ENCODE data around the gene CPOX. TPM values are rescaled to one million over a fixed set of nuclear protein-coding genes. Genes with fewer than 3 reads are reported as not detected.
"Not testable (repeated sequence)": the region's sequence is repeated elsewhere in the genome, so short reads cannot be mapped to it uniquely, and the experiment has no call there.

The CPOX gene
- total RNA-seq, 1 experiment from 2014 or later, result 39.4 TPM

DNA sequence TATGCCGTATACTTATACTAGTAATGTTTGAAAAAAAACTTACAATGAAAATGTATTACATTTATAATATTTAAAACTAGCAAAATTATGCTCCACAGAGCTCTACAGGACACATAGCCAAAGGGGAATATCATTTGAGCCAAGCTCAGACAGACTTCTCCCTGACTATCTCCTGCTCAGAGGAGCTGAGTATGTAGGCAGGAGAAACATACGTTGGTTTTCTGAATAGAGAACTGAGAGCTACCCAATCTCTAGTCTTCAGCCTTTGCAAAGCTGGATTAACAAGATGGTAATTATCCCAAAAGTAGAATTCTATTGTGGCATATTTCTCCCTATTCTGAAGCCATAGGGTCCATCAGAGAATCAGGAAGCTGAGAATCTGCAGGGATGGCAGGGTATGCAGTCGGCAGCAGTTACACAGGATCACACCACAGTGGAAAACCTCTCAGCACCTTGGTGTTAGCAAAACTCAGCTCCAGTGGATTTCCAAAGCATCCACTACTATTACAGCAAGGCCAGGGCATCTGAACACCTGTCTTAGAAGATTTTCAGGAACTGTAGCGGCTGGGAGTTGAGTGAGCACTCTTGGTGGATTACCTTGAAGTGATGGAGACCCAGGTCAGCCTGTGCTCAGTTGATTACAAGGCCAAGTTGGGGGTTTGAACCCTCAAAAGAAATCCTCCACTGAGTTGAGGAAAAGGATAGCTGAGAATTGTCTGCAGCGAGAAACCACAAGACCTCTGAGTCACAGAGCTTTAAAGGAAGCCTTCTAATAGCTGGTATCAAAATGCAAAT lies 31.5 kb downstream of the CPOX start:
- no peaks in the 10 kb centered on the region for H3K36me3 ChIP-seq (replicated peaks; ENCODE audit: control insufficient read depth, insufficient read depth, low read length)
- no peaks in the 10 kb centered on the region for H3K27me3 ChIP-seq (ENCODE audit: control insufficient read depth, insufficient read depth, low read length)
- DNase-seq, result no peak
- H3K4me3 ChIP-seq (ENCODE audit: insufficient read depth, low read depth, low read length), result no peak overlapping the region

DNA sequence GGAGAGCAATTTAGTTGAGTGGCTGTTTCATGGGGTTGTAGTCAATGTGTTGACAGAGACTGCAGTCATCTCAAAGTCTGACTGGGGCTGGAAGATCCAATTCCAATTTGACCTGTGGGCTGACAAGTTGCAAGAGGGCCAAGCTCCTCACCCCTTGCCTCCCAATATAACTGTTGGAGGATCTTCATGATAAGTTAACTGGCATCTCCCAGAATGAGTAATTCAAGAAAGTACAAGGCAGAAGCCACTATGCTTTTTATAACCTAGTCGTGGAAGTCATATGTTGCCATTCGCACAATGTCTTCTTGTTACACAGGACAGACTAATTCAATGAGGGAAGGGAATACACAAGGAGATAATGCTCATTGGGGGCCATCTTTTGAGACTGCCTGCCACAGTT lies 32.5 kb downstream of the CPOX start:
- Histone ChIP-seq H3K4me3 (ENCODE audit: insufficient read depth, low read depth, low read length) (no peak overlapping the region), H3K36me3 (replicated peaks; ENCODE audit: control insufficient read depth, insufficient read depth, low read length) (no peaks in the 10 kb centered on the region), H3K27me3 (ENCODE audit: control insufficient read depth, insufficient read depth, low read length) (no peaks in the 10 kb centered on the region)
- DNase-seq, result no peak

DNA sequence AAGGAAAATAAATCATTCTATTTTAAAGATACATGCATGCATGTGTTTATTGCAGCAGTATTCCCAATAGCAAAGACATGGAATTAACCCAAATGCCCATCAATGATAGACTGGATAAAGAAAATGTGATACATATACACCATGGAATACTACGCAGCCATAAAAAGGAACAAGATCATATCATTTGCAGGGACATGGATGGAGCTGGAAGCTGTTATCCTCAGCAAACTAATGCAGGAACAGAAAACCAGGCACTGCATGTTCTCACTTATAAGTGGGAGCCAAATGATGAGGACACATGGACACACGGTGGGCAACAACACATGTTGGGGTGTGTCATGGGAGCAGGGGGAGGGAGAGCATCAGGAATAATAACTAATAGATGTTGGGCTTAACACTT lies 33.6 kb downstream of the CPOX start:
- DNase-seq; H3K4me3 ChIP-seq (ENCODE audit: insufficient read depth, low read depth, low read length); H3K27me3 ChIP-seq (ENCODE audit: control insufficient read depth, insufficient read depth, low read length); H3K36me3 ChIP-seq (replicated peaks; ENCODE audit: control insufficient read depth, insufficient read depth, low read length): not testable (repeated sequence)

DNA sequence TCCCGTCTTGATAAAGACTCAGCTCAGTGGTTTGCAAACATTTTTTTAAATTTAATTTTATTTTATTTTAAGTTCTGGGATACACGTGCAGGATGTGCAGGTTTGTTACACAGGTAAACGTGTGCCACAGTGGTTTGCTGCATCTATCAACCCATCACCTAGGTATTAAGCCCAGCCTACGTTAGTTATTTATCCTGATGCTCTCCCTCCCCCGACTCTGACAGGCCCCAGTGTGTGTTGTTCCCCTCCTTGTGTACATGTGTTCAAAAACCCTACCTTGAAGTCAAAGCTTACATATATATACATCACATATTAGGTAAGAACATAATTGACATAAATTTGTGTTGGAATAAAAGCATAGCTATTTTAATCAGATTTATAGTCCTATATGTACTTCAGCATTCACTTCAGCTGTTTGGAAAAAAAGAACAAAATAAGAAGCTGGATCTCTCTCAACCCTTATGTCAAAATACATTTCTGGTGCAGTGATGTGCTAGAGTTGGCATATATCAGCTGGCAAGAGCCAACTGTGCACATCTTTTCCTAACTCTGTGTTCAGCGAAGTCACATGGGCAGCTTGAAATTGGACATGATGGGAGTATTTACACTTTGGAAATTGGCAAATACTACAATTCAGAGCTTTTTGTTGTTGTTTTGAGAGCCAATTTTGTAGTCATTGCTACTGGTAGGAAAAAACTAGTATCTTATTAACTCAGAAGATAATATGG lies 35.1 kb downstream of the CPOX start:
- Histone ChIP-seq H3K36me3 (replicated peaks; ENCODE audit: control insufficient read depth, insufficient read depth, low read length) (no peaks in the 10 kb centered on the region), H3K27me3 (ENCODE audit: control insufficient read depth, insufficient read depth, low read length) (no peaks in the 10 kb centered on the region), H3K4me3 (ENCODE audit: insufficient read depth, low read depth, low read length) (no peak overlapping the region)
- DNase-seq, result no peak

DNA sequence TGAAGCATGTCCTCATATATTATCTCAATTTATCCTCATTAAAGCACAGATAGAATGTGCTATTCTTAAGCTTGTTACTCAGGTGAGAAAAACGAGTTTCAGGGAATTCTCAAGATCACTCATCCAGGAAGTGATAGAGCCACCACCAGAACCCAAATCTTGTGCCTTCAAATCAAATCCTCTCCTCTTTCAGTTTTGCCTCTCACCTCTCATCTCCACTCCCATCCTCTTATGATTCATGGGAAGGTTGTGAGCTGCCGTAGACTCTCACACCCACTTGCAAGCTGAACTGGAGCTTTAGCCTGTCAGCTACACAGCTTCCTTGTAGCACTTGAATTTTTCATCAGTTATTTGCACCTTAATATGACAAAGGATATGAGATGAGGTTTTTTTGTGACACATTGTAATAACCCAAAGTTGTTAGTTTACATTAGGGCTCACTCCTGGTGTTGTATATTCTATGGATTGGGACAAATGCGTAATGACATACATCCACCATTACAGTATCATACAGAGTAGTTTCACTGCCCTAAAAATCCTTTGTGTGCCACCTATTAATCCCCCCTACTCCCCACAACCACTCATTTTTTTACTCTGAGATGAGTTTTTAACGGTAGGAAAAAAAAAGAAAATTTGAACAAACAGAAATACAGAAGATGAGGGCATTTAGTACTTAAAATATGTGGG lies 35.9 kb downstream of the CPOX start:
- DNase-seq, result no peak
- Histone ChIP-seq H3K36me3 (replicated peaks; ENCODE audit: control insufficient read depth, insufficient read depth, low read length) (no peaks in the 10 kb centered on the region), H3K4me3 (ENCODE audit: insufficient read depth, low read depth, low read length) (no peak overlapping the region)

DNA sequence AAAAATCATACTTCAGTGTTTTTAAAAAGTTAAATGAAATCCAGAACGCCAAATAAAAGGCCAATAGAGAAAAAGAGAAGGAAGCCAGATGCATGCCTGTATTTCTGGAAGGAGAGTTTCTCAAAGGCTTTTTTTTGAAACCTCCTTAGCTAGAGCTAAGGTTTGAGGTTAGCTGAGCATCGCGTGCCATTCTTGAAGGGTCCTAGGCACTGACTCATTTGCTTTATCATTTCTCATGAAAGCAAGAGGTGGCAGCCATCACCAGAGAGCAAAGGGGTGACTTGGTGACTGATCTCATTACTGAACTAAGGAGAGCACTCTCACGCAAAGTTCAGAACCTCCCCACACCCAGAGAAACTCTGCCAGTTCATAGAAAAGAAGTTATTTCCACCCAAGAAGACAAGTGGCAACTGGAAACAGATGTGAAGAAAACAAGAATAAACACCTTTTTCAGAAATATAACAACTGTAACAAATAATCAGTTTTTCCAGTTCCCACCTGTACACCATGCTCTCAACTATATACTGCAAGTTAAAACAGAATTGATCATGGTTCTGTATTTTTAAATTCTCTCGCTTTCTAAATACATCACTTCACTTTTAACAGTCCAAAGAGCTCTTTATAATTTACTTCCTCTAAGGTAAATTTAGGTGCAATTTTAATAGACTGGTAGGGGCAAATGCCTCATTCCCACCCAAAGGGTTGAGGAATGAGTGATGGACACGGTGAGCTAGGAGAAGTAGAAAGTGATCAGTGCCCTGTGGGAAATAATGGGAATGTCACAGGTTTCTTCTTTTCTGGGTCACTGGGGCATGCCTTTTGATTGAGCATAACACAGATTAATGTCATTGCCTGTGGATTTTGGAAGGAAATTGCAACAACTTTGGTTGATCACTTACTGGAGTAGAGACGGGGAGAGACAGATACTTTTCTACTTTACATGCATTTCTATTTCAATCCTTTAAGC lies 37.0 kb downstream of the CPOX start:
- Histone ChIP-seq H3K4me3 (ENCODE audit: insufficient read depth, low read depth, low read length) (no peak overlapping the region), H3K27me3 (ENCODE audit: control insufficient read depth, insufficient read depth, low read length) (no peaks in the 10 kb centered on the region), H3K36me3 (replicated peaks; ENCODE audit: control insufficient read depth, insufficient read depth, low read length) (no peaks in the 10 kb centered on the region)
- DNase-seq, result no peak

More for the DNA sequence above, 35.9 kb downstream of the CPOX start:
- H3K27me3 ChIP-seq (ENCODE audit: control insufficient read depth, insufficient read depth, low read length), result no peaks in the 10 kb centered on the region

DNA sequence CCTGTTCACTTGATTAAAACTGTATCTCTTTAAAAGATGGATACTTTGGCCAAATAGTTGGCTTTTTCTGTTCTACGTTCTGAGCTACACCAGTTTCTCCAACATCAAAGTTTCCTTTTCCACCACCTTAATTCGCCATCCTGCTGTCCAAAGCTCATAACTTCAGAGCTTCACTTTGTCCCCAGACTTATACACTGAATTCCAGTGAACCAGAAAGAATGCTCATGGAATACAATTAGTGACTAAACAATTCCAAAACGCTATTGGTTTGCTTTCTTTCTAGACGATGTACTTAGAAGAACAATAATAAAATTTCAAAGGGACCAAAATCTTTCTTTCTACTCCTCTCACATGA lies 38.4 kb downstream of the CPOX start:
- no peak for DNase-seq
- no peaks in the 10 kb centered on the region for H3K36me3 ChIP-seq (replicated peaks; ENCODE audit: control insufficient read depth, insufficient read depth, low read length)
- H3K27me3 ChIP-seq (ENCODE audit: control insufficient read depth, insufficient read depth, low read length), result no peaks in the 10 kb centered on the region
- H3K4me3 ChIP-seq (ENCODE audit: insufficient read depth, low read depth, low read length), result no peak overlapping the region

DNA sequence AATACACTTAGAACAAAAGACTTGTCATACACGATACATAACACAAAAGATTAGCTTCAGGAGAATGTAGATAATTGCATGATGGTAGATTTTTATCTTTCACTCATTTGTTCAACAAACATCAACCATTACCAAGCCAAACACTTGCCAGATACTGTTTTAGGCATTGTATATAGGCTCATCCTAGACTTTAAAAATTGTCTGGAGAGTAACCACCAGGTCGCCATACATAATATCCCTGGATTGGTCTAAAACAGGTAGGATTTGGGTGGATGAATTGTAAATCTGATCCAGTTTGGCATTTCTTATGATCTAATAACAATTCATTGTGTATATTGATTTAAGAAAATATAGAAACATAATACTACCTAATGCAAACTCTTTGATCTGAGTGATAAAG lies 38.8 kb downstream of the CPOX start:
- no peak for DNase-seq
- Histone ChIP-seq H3K36me3 (replicated peaks; ENCODE audit: control insufficient read depth, insufficient read depth, low read length) (no peaks in the 10 kb centered on the region), H3K4me3 (ENCODE audit: insufficient read depth, low read depth, low read length) (no peak overlapping the region), H3K27me3 (ENCODE audit: control insufficient read depth, insufficient read depth, low read length) (no peaks in the 10 kb centered on the region)

DNA sequence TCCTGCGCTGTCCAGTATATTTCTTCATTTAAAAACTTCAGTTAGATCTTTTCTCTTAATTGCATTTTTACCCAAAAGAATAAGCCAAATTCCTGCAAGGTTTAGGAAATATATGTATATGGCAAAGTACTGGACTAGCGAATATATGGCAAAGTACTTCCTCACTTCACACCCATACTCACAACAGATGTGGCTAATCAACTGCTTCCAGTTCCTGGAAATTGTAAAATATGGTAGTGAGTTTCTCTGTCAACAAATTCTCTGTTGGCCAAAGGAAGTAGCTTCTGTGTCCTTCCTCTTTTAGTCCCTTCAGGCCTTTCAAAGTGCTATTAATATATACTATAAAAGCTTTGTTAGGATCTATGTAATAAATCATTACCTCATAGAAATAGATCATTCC lies 39.7 kb downstream of the CPOX start:
- Histone ChIP-seq H3K27me3 (ENCODE audit: control insufficient read depth, insufficient read depth, low read length) (no peaks in the 10 kb centered on the region), H3K36me3 (replicated peaks; ENCODE audit: control insufficient read depth, insufficient read depth, low read length) (no peaks in the 10 kb centered on the region), H3K4me3 (ENCODE audit: insufficient read depth, low read depth, low read length) (no peak overlapping the region)
- DNase-seq, result no peak

DNA sequence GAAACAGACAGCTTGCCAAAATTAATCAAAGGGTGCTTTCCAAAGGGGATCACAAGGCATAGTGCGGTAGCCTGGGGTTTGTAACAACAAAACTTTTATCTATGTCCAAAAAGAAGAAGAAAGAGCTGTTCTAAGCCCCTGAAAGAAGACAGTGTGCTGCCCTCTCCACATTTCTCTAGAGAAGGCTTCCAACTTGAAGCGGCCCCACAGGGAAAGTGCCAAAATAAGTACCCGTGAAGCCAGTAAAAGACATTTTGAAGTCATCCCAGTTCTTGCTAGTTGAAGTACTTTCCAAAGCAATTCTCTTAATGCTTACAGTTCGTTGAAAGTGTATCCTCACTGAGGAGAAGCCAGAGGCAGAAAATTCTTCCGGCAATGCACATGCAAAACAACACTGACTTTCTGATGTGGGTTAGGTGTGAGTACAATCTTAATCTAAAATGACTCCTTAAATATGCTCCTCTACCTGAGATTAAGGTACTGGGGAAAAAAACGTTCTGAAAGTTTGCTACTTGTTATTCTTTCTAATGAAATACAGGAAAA lies 40.3 kb downstream of the CPOX start:
- no peak for DNase-seq
- Histone ChIP-seq H3K27me3 (ENCODE audit: control insufficient read depth, insufficient read depth, low read length) (no peaks in the 10 kb centered on the region), H3K4me3 (ENCODE audit: insufficient read depth, low read depth, low read length) (no peak overlapping the region), H3K36me3 (replicated peaks; ENCODE audit: control insufficient read depth, insufficient read depth, low read length) (no peaks in the 10 kb centered on the region)

DNA sequence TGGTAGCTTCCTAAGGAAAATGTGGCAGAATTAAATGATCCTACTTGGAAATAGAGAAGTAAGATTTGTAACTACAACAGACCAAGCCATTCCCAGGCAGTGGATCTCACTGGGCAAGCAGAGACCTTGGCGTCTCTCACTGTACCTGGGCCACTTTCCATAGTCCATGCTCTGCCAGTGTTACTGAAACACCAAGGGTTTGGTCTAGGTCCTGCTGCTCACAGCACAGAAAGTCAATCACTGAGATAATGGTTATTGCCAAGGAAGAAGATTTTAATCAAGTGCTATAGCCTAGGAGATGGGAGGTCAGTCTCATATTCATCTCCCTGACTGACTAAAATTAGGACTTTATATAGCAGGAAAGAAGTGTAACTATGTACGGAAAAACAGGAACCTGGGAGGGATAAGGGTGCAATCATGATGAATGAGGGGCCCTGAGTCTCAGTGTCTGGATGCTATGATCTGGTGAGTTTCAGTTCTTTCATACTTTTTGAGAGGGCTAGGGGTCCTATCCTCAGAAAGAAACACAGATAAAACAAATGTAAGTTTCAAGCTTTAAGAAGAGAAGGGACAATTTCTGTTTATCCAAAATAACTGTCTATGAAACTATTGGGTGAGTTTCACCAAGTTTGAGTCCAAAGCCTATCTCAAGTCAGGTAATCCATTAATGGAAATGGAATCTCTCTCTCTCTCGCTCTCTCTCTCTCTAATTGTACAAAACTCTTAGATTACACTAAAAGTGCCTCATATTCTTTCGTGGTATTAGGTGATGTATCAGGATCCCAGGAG lies 41.0 kb downstream of the CPOX start:
- no peaks in the 10 kb centered on the region for H3K27me3 ChIP-seq (ENCODE audit: control insufficient read depth, insufficient read depth, low read length)
- no peak for DNase-seq

DNA sequence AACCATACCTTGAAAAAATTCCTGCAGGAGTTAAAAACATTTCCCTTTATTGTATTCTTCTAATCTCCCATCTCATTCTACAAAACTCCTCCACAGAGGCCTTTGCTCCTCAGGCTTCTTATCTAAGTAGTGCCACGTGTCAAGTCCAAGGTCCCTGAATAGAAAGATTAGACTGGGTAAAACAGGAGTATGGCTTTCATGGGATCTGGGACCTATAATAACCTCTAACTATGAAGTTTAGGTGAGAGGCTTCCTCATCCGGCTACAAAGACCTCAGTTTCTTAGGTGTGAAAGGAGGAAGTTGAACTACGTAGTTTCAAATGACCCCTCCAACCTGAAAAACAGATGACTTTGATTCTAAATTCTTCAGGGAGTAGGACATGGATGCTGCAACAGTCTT lies 41.7 kb downstream of the CPOX start:
- H3K27me3 ChIP-seq (ENCODE audit: control insufficient read depth, insufficient read depth, low read length), result no peaks in the 10 kb centered on the region
- no peak for DNase-seq
- no peak overlapping the region for H3K4me3 ChIP-seq (ENCODE audit: insufficient read depth, low read depth, low read length)
- H3K36me3 ChIP-seq (replicated peaks; ENCODE audit: control insufficient read depth, insufficient read depth, low read length), result no peaks in the 10 kb centered on the region

More for the DNA sequence above, 41.0 kb downstream of the CPOX start:
- H3K36me3 ChIP-seq (replicated peaks; ENCODE audit: control insufficient read depth, insufficient read depth, low read length), result no peaks in the 10 kb centered on the region
- no peak overlapping the region for H3K4me3 ChIP-seq (ENCODE audit: insufficient read depth, low read depth, low read length)

DNA sequence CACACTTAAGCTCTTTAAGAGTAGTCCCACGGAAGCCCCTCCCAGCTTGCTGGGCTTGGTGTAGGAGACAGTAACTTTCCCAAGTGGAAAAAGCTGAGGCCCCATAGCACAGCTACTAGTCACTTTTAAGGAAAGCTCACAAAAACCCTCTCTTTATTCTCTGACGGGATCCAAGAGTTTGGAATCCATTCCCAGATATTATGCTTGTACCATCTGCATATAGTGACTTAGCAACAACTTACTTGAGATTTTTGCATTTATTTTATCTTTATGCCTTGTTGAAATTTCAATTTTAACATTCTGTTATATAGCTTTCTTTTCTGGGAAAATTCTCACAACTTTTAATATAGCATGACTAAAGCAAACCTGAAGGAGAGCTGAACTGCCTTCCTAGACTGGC lies 42.2 kb downstream of the CPOX start:
- Histone ChIP-seq H3K27me3 (ENCODE audit: control insufficient read depth, insufficient read depth, low read length) (no peaks in the 10 kb centered on the region), H3K36me3 (replicated peaks; ENCODE audit: control insufficient read depth, insufficient read depth, low read length) (no peaks in the 10 kb centered on the region), H3K4me3 (ENCODE audit: insufficient read depth, low read depth, low read length) (no peak overlapping the region)
- DNase-seq, result no peak
